Measurements from ENCODE around the gene FLT3.

FLT3 gene

DNA sequence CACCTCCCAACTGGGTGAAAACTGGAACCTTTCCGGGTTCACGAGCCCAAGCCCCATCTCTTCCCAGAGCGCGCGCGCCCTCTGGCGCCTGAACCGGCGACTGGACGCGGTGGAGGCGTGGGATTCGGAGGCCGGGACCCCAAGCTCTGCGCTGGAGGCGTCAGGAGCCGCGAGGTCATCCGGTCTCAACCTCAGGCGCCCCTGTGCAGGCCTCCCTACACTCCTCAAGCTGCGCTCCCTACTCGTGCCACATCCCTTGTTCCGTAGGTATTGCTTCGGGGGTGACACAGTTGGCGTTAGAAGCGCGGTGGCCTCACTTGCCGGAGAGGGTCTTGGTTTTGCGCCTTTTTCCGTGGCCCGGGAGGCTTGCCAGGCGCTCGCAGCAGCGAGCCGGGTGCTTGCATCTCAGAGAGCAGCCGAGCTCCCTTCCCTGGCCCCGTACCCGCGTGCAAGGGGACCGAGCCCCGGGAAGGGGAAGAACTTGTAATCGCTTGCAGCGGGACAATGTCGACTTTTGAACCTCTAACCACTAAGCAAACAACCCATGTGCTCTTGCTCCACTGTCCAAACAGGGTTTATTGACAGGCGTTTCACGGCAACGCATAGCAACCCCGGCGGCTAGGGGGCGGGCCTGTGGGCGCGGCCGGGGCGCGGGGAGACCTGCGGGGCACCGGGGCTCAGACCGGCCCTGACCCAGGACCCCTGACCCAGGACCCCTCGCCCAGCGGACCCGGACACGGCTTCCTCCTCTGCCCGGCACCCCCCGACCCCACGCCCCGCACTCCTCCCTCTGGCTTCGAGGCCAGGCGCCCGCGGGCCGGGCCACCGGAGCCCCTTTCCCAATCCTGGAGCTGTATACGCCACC is 139.8 kb downstream of the FLT3 start:
- peak; percentile 28 for DNase-seq (ENCODE audit: low spot score)

DNA sequence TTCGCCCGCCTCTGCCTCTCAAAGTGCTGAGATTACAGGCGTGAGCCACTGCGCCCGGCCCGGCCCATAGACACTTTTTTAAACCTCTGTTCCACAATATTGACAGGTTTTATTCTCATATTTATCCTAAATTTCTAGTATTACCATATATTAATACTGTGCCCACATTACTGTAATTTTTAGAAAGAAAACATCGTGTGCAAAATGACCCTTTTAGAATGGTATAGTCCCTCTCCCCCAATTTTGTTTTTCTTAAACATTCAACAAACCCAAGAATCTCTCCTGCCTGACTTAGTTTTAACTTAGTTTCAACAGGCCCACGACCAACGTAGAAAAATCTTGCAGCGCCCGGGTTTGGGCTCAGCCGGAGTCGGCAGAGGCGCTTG is 140.4 kb downstream of the FLT3 start:
- no peak for DNase-seq (ENCODE audit: low spot score)

DNA sequence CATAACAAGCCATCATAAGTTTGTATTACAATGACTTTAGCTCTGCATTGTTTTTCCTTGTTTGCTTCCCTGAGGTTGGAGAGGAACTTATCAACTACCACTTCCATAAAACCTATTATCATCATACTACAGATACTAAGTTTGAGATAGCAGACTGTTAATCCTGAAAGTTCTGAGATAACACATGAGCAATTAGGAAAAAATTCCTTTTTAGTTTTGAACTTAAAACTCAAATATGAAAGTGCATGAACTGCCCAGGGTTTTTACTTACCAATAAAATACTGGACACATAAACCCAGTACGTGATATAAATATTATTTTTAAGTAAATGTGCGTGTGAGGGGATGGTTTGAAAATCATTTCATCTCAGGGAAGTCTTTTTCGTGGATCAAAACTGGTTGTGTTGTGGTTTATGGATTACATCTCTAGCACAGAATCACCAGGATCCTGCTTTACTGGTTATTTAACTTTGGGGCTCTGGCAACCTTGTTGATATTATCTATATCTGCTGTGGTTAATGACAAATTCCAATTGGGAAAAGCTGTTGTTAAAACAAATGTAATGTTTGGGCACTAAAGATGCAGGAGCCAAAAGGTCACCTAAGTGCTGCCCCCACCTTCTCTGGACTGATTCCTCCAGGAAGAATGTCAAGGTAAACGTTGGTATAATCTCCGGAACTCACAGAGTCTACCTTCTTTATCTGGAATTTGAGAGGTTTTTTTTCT is 143.6 kb downstream of the FLT3 start:
- no peak for DNase-seq (ENCODE audit: low spot score)

DNA sequence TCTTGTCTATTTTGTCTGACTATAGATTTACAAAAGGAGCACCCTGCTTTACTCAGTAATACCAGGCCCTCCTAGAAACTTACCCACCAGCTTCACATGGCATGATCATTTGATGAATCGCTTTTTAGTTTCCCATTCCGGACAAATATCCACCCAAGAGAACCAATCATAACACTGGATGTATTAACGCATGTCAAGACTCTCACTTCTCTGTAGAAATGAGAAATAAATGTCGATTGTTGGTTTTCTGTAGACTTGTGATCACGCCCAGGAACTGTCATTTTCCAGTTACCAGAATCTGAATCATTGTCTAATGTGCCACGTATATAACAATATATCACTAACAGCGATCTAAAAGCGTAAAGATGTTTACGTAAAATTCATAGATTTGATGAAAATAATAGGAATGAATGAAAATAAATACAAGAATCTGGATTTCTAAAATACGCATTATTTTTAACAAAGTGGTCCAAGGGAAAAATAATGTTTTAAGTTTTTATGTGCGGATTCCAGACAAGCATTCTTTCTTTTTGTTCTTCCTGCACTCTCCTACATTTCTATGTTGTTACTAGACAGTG is 145.3 kb downstream of the FLT3 start:
- DNase-seq (ENCODE audit: low spot score), result no peak

DNA sequence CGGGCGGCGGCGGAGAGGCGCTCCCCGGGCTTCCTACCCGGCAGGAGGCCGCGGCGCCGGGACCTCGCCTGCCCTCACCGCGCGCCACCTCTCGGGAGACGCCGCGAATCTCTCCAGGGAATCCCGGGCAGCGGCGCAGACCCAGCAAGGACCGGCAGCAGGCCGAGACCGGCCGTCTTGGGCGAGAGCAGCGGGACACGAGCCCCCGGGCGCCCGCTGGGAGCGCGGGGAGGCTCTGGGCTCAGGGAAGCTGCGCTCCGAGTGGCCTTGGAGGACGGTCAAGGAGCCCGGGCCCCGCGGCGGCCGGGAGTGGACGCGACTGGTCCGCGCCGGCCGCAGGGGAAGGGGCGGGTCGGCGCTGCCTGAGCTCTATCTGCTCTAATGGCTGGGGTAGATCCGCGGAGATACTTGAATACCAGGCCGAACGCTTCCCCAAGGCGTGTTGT is 145.9 kb downstream of the FLT3 start:
- no peak for DNase-seq (ENCODE audit: low spot score)

DNA sequence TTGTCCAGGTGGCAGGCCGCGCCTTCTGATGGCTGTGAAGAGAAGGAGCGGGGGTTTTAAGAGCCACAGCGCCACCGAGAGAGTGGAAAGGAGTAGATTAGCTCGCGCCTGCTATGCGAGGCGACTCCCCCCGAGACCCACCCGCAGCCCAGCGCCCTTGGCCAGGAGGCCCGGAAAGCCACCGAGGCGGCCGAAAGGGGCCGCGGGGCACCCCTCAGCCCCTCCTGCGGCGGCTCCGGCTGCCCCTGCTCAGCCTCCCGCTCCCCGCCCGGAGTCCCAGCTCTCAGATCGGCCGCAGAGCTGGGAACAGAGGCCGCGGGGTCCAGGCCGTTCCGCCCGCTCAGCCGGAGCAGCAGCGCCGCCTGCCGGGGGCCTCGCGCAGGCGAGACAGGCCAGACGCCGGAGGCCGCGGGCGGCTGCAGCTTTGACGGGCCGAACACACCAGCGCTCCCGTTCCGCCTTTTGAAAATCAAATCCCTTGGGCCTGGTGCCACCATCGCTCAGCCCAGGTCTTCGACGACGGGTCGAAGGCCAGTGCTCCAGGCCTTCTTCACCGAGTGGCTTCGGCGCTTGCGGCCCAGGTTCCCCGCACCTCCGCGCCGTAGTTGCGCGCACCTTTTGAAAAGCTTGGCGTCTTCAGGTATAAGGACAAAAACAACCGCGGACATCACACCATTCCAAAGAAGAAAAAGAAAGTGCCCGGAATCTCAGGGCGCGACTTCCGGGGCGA is 146.5 kb downstream of the FLT3 start:
- DNase-seq (ENCODE audit: low spot score), result peak; percentile 65
